GM18907 (cell line): ENCODE data around the gene PFKFB4.

Experiments
- ATAC-seq: cut with Tn5 transposase; IDR thresholded peaks from one replicate; pipeline ENCODE4 v1.9.1; 2021; ENCODE audit warnings: mild to moderate bottlenecking, moderate library complexity; ENCODE audit not compliant: unreplicated experiment

The PFKFB4 gene

DNA sequence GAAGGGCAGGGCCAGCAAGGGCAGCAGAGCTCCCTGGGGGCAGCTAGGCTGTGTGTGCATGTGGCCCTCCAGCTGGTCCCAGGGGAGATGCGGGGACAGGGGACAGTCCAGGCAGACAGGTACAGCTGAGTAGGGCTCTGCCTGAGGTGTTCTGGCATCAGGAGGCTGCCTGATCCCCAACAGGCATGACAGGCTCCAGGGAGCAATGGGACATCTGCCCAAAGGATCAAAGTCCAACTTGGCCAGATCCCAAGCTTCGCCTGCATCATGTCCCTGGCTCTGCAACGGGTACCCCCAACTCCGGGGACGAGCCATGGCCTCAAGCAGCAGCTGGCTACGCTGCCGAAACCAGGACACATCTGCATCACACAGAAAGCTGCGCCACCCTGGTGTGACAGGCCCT lies 88.3 kb downstream of the PFKFB4 start:
- no peak for ATAC-seq
